Jurkat, Clone E6-1 (cell line): Measurements from ENCODE around the gene TMEM141.
"Not testable (repeated sequence)": the region's sequence is repeated elsewhere in the genome, so short reads cannot be mapped to it uniquely, and the experiment has no call there.

Source experiments
- DNase-seq: peaks from one replicate; pipeline ENCODE4 v3.0.0-alpha.2; 2011; ENCODE audit warnings: low read depth, low spot score
- H3K4me3 ChIP-seq: 2 replicates; pipeline ENCODE4 v1.5.1; 2011; ENCODE audit warnings: mild to moderate bottlenecking, low read length, control low read depth, moderate library complexity

Gene TMEM141

DNA sequence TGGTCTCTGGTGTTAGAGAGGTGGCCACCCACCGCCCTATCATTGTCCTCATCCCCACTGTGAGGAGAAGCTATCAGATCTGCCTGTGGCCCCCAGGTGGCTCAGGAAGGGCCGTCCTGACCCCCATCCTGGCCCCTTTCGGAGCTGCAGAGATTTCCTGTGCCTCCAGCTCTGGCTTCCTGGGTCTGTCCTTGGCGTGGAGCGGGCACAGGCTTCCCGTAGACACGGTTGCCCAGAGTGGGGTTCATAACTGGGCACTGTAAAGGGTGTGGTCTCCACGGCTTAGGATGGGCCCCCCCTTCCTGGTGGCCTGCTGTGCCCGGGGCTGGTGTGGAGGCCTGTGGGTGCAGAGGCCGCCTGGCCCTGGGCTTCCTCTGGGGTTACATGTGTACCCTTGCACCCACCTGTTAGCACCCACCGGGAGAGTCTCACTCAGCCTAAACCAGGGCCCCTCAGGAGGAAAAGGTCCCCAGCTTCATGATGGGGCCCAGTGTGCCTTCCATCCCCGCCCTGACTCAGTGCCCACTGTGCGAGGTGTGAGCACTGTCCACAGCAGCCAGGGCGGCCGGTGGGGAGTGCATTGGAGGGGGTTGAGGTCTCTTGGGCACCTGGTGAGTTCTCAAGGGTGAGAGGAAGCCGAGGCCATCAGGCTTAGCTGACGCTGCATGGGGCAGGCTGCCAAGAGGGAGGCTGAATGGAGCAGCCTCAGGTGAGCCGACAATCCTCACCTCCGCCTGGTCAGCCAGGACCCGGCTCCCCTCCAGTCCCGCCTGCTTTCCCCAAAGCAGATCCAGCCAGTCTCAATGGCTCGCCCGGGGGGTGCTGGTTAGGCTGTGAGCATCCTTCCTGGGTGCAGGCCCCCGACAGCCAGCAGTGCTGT lies 35.8 kb downstream of the TMEM141 start:
- no peak overlapping the region for H3K4me3 ChIP-seq
- no peak for DNase-seq

DNA sequence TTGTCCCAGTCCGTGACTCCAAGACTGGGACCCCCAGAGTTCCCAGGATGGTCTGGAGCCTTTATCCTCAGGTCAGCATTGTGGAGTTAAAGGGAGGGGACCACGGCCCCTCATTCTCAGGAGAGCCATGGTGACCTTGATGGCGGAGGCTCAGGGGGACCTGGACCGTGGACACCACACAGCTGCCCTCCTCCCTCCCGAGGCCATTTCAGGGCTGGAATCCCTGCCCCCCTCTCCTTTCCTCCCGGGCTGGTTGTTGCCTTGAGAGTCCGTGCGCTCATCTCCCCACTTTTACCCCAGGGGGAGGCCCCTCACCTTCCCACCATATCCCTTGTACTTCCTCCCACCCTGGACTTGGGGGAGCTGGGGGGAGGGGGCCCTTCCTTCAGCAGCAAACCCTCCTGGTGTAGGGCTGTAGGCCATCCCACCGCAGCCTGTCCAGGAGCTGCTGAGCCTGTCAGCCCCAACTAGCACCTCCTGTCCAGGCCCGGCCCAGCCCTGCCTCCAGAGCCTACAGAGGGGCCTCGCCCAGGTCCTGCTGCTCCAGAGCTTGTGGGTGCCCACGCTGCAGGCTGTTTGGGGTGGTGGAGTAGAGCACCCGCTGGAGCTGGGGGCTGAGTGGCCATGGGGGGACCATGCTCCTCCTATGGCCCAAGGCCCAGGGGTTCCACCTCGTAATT lies 36.8 kb downstream of the TMEM141 start:
- H3K4me3 ChIP-seq, result no peak overlapping the region
- DNase-seq, result no peak

GRCh38 chr9:136828474-136829140 lies 37.5 kb downstream of the TMEM141 start:
- no peak overlapping the region for H3K4me3 ChIP-seq
- no peak for DNase-seq

DNA sequence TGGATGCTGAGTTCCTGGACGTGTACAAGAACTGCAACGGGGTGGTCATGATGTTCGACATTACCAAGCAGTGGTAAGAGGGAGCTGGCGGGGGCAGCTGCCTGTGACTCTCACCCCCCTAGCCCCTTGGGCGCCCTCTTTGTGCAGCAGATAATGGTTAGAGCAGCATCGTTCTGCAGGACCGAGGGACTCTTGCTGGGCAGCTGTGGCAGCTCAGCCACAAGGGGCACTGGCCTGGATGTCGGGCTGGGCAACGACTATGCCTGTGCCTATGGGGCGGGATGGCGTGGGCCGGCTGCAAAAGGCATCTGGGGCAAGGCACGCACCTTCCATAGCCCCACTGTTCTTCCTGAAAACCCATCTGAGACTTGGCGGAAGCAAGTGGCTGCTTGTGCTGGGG lies 38.3 kb downstream of the TMEM141 start:
- DNase-seq, result no peak
- no peak overlapping the region for H3K4me3 ChIP-seq

DNA sequence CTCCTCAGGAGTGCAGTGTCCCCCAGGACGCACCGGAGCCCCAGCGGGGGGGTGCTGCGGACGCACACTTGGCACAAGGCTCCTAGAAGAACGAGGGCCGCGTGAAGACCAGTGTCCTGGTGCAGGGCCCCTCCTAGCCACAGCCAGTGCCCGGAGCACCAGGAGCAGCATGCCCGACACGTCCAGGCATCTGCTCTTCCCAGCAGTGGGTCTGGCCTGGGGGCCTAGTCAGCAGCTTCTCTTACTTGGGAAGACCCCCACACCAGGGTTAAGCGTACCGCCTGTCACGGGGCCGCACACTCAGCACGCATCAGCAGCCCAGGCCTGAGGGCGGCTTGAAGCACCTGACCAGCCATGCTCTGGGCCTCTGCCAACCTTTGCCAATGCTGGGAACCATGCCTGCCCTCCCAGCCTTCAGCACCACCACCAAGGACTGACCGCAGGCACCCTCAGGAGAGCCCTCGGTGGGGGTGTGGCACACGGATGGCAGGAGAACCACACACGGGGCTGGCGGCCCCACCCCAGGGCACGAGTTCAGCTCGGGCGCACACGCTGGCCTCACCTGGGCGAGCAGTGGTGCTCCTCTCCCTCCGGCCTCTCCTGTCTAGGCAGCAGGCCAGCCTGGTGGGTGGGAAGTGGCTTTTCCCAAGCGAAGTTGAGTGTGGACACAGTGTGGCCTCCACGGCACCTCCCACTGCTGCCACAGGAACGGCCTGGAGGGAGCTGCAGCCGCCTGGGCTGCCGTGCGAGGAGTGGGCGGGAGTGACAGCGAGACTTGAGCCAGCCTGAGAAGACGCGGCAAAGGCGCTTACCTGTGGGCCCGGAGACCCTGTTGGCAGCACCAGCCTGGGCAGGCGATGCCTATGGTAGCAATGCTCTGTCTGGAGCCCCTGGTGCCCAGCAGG lies 39.1 kb downstream of the TMEM141 start:
- no peak overlapping the region for H3K4me3 ChIP-seq
- DNase-seq, result no peak

- DNase-seq, result no peak
- no peak overlapping the region for H3K4me3 ChIP-seq
Observed at GRCh38 chr9:136831002-136831719, 40.0 kb downstream of the TMEM141 start.

GRCh38 chr9:136831720-136832104 lies 40.6 kb downstream of the TMEM141 start:
- H3K4me3 ChIP-seq, result no peak overlapping the region
- DNase-seq, result no peak

DNA sequence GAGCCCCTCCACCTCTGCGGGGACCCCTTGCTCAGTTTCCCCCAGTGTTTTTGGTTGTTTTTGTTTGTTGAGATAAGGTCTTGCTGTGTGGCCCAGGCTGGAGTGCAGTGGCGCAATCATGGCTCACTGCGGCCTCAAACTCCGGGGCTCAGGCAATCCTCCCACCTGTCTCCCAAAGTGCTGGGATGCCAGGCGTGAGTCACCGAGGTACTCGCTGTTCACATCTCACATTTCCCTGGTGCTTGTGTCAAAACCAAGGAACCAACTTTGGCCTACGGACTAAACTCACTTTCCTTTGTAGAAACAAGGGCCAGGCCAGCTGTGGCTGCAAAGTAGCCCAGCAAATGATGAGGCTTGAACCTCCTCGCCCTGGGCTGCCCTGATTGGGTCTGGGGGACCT lies 41.4 kb downstream of the TMEM141 start:
- DNase-seq, result no peak
- H3K4me3 ChIP-seq, result no peak overlapping the region

DNA sequence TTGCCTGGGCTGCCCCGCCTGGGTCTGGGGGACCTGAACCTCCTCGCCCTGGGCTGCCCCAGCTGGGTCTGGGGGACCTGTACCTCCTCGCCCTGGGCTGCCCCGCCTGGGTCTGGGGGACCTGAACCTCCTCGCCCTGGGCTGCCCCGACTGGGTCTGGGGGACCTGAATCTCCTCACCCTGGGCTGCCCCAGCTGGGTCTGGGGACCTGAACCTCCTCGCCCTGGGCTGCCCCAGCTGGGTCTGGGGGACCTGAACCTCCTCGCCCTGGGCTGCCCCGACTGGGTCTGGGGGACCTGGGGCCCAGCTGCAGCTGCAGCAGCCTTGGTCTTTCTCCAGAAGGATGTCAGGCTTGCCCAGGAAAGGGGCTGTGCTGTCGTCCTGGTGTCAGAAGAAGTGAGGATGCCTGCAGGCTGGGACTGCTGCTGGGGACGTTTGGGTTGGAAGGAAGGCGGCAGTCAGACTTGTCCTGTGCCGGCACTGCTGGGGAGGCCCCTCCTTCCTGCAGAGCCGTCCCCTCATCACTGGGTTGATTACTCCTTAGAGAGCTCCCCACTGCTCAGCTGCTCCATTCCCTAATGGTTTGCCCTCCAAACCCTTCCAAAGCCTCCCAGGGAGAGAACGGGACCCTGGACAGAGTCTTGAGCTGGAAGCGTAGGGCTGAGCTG lies 42.4 kb downstream of the TMEM141 start:
- not testable (repeated sequence) for DNase-seq, H3K4me3 ChIP-seq

- no peak for DNase-seq
- H3K4me3 ChIP-seq, result no peak overlapping the region
Observed at GRCh38 chr9:136835162-136835931, 44.2 kb downstream of the TMEM141 start.

DNA sequence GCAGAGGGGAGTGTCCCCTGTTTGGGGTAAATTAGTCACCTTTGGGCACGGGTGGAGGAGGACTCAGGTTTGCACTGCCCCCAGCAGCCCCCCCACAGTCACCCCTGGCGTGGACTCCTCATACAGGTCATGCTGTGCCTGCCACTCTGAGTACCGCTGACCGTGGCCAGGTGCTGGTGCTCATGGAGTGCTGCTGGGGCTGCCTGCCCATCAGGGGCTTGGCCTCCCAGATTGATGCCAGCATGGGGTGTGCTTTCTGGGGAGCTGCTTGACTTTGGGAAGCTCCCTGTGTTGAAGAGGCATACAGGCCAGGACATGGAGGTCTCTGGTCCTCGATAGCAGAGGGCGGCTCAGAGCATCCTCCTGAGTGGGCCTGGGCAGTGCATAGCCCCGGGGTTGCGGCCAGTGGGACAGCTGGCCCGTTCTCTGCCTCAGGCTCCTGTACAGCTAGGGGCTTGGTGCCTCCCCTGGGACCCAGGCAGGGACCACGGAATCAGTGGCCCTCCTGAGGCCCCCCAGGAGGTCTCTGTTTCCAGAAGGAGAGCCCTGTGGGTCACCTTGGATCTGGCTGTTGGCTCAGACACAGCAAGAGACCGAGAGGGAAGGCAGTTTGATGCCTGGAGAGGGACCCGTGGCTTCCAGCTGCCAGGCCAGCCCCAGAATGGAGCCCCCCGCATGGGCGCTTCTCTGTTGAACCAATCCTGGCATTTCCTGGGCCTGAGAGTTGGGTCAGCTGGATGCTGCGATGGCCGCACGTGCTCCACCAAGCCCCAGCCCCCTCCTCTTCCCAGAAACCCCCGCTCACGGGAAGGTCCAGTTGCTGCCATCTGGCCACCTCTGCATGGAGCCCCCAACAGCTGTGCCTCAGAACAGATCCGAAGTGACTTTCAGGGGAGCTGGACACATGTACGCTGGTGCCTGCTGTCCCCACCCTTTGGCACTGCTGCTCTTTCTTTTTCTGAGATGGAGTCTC lies 45.1 kb downstream of the TMEM141 start:
- H3K4me3 ChIP-seq, result no peak overlapping the region
- DNase-seq, result no peak

DNA sequence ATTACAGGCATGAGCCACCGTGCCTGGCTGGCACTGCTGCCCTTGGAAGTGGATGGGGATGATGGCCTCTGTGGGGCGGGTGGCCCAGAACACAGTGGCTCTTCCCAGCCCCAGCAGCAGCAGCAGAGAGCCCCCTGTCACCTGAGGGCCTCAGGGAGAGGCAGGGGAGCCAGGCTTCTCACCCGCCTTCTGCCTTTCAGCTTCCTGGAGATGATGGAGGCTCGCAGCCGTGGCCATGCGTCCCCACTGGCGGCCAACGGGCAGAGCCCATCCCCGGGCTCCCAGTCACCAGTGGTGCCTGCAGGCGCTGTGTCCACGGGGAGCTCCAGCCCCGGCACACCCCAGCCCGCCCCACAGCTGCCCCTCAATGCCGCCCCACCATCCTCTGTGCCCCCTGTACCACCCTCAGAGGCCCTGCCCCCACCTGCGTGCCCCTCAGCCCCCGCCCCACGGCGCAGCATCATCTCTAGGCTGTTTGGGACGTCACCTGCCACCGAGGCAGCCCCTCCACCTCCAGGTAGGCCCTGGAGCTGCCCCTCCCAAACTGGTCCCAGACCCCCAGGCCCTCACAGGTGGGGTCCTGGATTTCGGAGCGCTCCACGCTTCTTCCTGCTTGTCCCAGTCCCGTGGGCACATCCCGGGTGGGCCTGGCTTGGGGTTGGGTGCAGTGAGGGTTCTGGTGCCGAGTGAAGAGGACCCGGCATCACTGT lies 46.2 kb downstream of the TMEM141 start:
- DNase-seq, result no peak

GRCh38 chr9:136837856-136838277 lies 46.7 kb downstream of the TMEM141 start:
- not testable (repeated sequence) for DNase-seq, H3K4me3 ChIP-seq

More for the DNA sequence above, 46.2 kb downstream of the TMEM141 start:
- H3K4me3 ChIP-seq, result no peak overlapping the region

DNA sequence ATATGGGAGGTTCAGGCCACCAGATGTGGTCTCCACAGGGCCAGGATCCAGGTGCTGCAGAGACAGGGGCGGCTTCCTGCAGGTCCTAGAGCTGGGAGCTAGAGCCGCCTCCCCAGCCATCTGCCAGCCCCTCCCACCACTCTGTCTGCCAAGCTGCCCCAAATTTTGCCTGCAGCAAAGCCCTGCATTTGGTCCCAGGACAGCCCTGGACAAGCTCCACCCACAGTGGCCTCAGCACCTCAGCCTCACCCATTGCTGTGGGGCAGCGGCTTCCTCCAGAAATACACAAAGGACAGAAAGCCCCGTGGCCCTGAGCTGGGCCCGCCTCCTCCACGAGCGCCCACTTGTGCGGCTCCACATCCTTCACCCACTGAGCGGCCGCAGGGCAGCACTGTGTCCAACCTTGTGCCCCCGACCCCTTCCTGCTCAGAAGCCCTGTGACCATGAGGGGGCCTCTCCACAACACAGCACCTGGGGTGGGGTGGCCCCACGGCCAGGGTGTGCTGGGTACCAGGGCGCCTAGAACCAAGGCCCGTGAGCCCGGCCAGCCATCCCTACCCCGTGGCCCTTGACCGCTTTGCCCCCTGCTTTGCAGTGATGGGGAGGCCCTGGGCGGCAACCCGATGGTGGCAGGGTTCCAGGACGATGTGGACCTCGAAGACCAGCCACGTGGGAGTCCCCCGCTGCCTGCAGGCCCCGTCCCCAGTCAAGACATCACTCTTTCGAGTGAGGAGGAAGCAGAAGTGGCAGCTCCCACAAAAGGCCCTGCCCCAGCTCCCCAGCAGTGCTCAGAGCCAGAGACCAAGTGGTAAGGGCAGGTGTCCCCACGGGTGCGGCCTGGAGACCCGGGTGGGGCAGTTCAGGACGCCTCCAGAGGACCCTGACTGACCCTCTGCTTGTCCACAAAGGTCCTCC lies 47.4 kb downstream of the TMEM141 start:
- DNase-seq, result no peak
- H3K4me3 ChIP-seq, result no peak overlapping the region
